Neural progenitor cell (in vitro differentiated cells): ENCODE results near the gene CAPZB. TPM values are rescaled to one million over a fixed set of nuclear protein-coding genes. Genes with fewer than 3 reads are reported as not detected.

Experiments
- DNase-seq: peaks from one replicate; pipeline ENCODE4 v3.0.0-alpha.2; 2016; ENCODE audit warnings: low spot score
- H2AFZ ChIP-seq: fragments of 200-600 bp; sonication (generic); replicated peaks from 2 replicates; pipeline ENCODE4 v1.6.1; 2016; ENCODE audit warnings: antibody characterized with exemption
- H3F3A ChIP-seq: fragments of 200-600 bp; sonication (generic); 2 replicates; pipeline ENCODE4 v1.6.1; 2016; ENCODE audit warnings: antibody characterized with exemption, low read depth
- H3K27ac ChIP-seq: fragments of 200-600 bp; sonication (generic); 2 replicates; pipeline ENCODE4 v1.5.1; 2016; ENCODE audit warnings: mild to moderate bottlenecking
- H3K27me3 ChIP-seq: fragments of 200-600 bp; sonication (generic); 2 replicates; pipeline ENCODE4 v1.6.1; 2016; ENCODE audit warnings: mild to moderate bottlenecking, moderate library complexity
- H3K36me3 ChIP-seq: fragments of 200-600 bp; sonication (generic); 2 replicates; pipeline ENCODE4 v1.5.1; 2016
- H3K4me1 ChIP-seq: fragments of 200-600 bp; sonication (generic); 2 replicates; pipeline ENCODE4 v1.6.1; 2016; ENCODE audit warnings: mixed run types
- H3K4me2 ChIP-seq: fragments of 200-600 bp; sonication (generic); 2 replicates; pipeline ENCODE4 v1.6.1; 2016
- H3K4me3 ChIP-seq: fragments of 200-600 bp; sonication (generic); 2 replicates; pipeline ENCODE4 v1.5.1; 2016
- H3K79me2 ChIP-seq: fragments of 200-600 bp; sonication (generic); 2 replicates; pipeline ENCODE4 v1.6.1; 2016; ENCODE audit warnings: low read depth
- H3K9ac ChIP-seq: fragments of 200-600 bp; sonication (generic); 2 replicates; pipeline ENCODE4 v1.6.1; 2016
- H3K9me3 ChIP-seq: fragments of 200-600 bp; sonication (generic); 2 replicates; pipeline ENCODE4 v1.5.1; 2016; ENCODE audit warnings: low read depth
- H4K20me1 ChIP-seq: fragments of 200-600 bp; sonication (generic); 2 replicates; pipeline ENCODE4 v1.6.1; 2016; ENCODE audit warnings: low read depth
- H3K27ac Mint-ChIP-seq: 3 replicates; pipeline ENCODE4 v1.8.0; 2021; ENCODE audit warnings: mixed read lengths
- H3K27me3 Mint-ChIP-seq: 2 replicates; pipeline ENCODE4 v1.8.0; 2022; ENCODE audit warnings: low read depth, mild to moderate bottlenecking, inconsistent platforms, moderate library complexity, mixed read lengths; ENCODE audit not compliant: insufficient read depth
- H3K36me3 Mint-ChIP-seq: 3 replicates; pipeline ENCODE4 v1.8.0; 2021; ENCODE audit warnings: mixed read lengths
- H3K4me1 Mint-ChIP-seq: 3 replicates; pipeline ENCODE4 v1.8.0; 2021; ENCODE audit warnings: mixed read lengths
- H3K4me3 Mint-ChIP-seq: 3 replicates; pipeline ENCODE4 v1.8.0; 2021; ENCODE audit warnings: mild to moderate bottlenecking, moderate library complexity, mixed read lengths
- H3K9me3 Mint-ChIP-seq: 3 replicates; pipeline ENCODE4 v1.8.0; 2020; ENCODE audit warnings: mixed read lengths
- CTCF ChIP-seq: fragments of 200-600 bp; sonication (generic); IDR thresholded peaks from 2 replicates; pipeline ENCODE4 v1.5.1; 2017; ENCODE audit warnings: antibody characterized with exemption, mild to moderate bottlenecking
- EZH2 ChIP-seq: fragments of 200-600 bp; sonication (generic); IDR thresholded peaks from 2 replicates; pipeline ENCODE4 v1.6.1; 2017; ENCODE audit warnings: antibody characterized with exemption, mild to moderate bottlenecking, moderate library complexity
- EZH2phosphoT487 ChIP-seq: fragments of 200-600 bp; sonication (generic); IDR thresholded peaks from 2 replicates; pipeline ENCODE4 v1.6.1; 2017; ENCODE audit warnings: antibody characterized with exemption
- total RNA-seq: library from RNA; depleted of rRNA; stranded (reverse); fragments of >200 nt; gene quantifications from 2 replicates; pipeline ENCODE4 v1.2.3, GENCODE V29; 2015; ENCODE audit warnings: low replicate concordance

CAPZB gene
- total RNA-seq, 1 donor from 2014 or later: 134 TPM

GRCh38 chr1:19344831-19345230 is 140.5 kb downstream of the CAPZB start:
- Histone ChIP-seq H4K20me1 (peaks cover 21% of the 10 kb centered on the region), H3K27ac (no peak overlapping the region), H3K4me3 (no peak overlapping the region), H2AFZ (no peak overlapping the region), H3F3A (peaks cover 8% of the 10 kb centered on the region), H3K4me2 (no peak overlapping the region), H3K4me1 (no peaks in the 10 kb centered on the region), H3K79me2 (no peaks in the 10 kb centered on the region), H3K9ac (no peak overlapping the region), H3K9me3 (no peaks in the 10 kb centered on the region), H3K27me3 (no peaks in the 10 kb centered on the region), H3K36me3 (no peaks in the 10 kb centered on the region)
- Mint-ChIP-seq H3K9me3 (no peaks in the 10 kb centered on the region), H3K4me3 (no peak overlapping the region), H3K27me3 (peaks cover 6% of the 10 kb centered on the region), H3K4me1 (peaks cover 9% of the 10 kb centered on the region), H3K36me3 (peaks cover 4% of the 10 kb centered on the region), H3K27ac (no peak overlapping the region)
- no peak for DNase-seq
- no peak for TF ChIP-seq CTCF
- TF ChIP-seq EZH2phosphoT487: no peak
- no peak for TF ChIP-seq EZH2

DNA sequence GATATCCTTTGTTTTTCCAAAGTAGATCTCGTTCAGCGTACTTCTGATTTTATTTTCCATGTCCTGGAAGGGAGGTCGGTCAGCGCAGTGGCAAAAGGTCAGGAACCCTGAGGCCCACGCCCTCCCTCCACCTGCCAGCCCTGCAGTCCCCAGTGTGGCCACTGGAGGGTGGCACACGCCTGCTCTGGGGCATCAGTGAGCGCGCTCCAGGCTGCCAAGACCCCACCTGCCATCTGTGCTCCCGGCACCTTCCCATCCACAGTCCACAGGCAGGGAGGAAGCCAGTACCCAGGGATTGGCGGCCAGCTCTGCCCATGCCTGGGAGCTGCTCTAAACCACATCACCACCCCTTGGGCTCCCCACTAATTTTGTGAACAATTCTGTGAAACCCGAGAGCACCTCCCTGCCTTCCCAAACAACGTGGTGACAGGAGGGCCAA is 140.9 kb downstream of the CAPZB start:
- Histone ChIP-seq H3K4me2 (no peak overlapping the region), H4K20me1 (peaks cover 26% of the 10 kb centered on the region), H3K4me1 (peaks cover 2% of the 10 kb centered on the region), H3K79me2 (no peaks in the 10 kb centered on the region), H3F3A (peaks cover 11% of the 10 kb centered on the region), H2AFZ (no peak overlapping the region), H3K27ac (no peak overlapping the region), H3K9me3 (no peaks in the 10 kb centered on the region), H3K36me3 (no peaks in the 10 kb centered on the region), H3K27me3 (no peaks in the 10 kb centered on the region), H3K4me3 (no peak overlapping the region), H3K9ac (no peak overlapping the region)
- peaks cover 9% of the 10 kb centered on the region for H3K4me1 Mint-ChIP-seq
- peak; percentile 77 for DNase-seq
- H3K27me3 Mint-ChIP-seq: peaks cover 6% of the 10 kb centered on the region
- no peak overlapping the region for H3K4me3 Mint-ChIP-seq
- no peaks in the 10 kb centered on the region for H3K9me3 Mint-ChIP-seq
- H3K27ac Mint-ChIP-seq: no peak overlapping the region
- peaks cover 4% of the 10 kb centered on the region for H3K36me3 Mint-ChIP-seq
- TF ChIP-seq EZH2phosphoT487 (no peak), CTCF (peak; percentile 82), EZH2 (no peak)

GRCh38 chr1:19343617-19344350 is 141.6 kb downstream of the CAPZB start:
- no peak overlapping the region for H3K27ac ChIP-seq
- H3K27me3 Mint-ChIP-seq: peaks cover 6% of the 10 kb centered on the region

More at GRCh38 chr1:19343617-19344350, 141.6 kb downstream of the CAPZB start:
- peaks cover 6% of the 10 kb centered on the region for H3K4me1 ChIP-seq
- no peak overlapping the region for H3K4me3 Mint-ChIP-seq
- peaks cover 17% of the 10 kb centered on the region for H3F3A ChIP-seq
- no peaks in the 10 kb centered on the region for H3K79me2 ChIP-seq
- no peak for DNase-seq
- TF ChIP-seq EZH2phosphoT487 (no peak), CTCF (no peak), EZH2 (no peak)
- H3K36me3 ChIP-seq: no peaks in the 10 kb centered on the region
- H3K9me3 Mint-ChIP-seq: no peaks in the 10 kb centered on the region
- H3K9me3 ChIP-seq: no peaks in the 10 kb centered on the region
- H3K4me3 ChIP-seq: no peak overlapping the region
- H3K9ac ChIP-seq: no peak overlapping the region
- no peaks in the 10 kb centered on the region for H3K27me3 ChIP-seq
- H3K4me2 ChIP-seq: no peak overlapping the region
- no peak overlapping the region for H2AFZ ChIP-seq
- peaks cover 14% of the 10 kb centered on the region for H3K4me1 Mint-ChIP-seq
- H4K20me1 ChIP-seq: peaks cover 29% of the 10 kb centered on the region
- H3K27ac Mint-ChIP-seq: no peak overlapping the region
- peaks cover 4% of the 10 kb centered on the region for H3K36me3 Mint-ChIP-seq
